IMR-90 (cell line): ENCODE data around the gene ZNF772. TPM values are rescaled to one million over a fixed set of nuclear protein-coding genes. Genes with fewer than 3 reads are reported as not detected.

ENCODE experiments used
- ATAC-seq: fragments of 200-7000 bp; cut with Tn5 transposase; 2 replicates; pipeline ENCODE4 v1.9.1; 2020; ENCODE audit warnings: low read depth, mild to moderate bottlenecking, moderate library complexity
- BruUV-seq: library from RNA; stranded (reverse); fragments of 400-500 nt; replicated peaks from 2 replicates; lab custom pipeline; 2021; lab: Mats Ljungman, UMichigan
- CTCF ChIA-PET: fragments of 300-600 bp; formaldehyde crosslinking; extraction: SDS; loops from one replicate; lab custom pipeline; 2021; ENCODE audit warnings: antibody characterized with exemption; lab: Yijun Ruan, JAX
- POLR2A ChIA-PET: fragments of 300-600 bp; sonication (Branson Sonifier 250); formaldehyde crosslinking; loops from one replicate; lab custom pipeline; 2022; ENCODE audit warnings: antibody characterized with exemption; ENCODE audit not compliant: unreplicated experiment; lab: Charles Lee
- DNase-seq: peaks from one replicate; pipeline ENCODE4 v3.0.0; 2013
- H2AFZ ChIP-seq: replicated peaks from 2 replicates; pipeline ENCODE3; 2013; ENCODE audit warnings: low read length, mild to moderate bottlenecking; ENCODE audit not compliant: poor library complexity
- H2AK5ac ChIP-seq: 2 replicates; pipeline ENCODE4 v1.6.1; 2013; ENCODE audit warnings: low read depth, low read length, inconsistent platforms
- H2AK9ac ChIP-seq: replicated peaks from 2 replicates; pipeline ENCODE3; 2013; ENCODE audit warnings: mild to moderate bottlenecking, low read depth, low read length, moderate library complexity; ENCODE audit not compliant: poor library complexity
- H2BK120ac ChIP-seq: 2 replicates; pipeline ENCODE4 v1.6.1; 2013; ENCODE audit warnings: low read depth, low read length, inconsistent platforms
- H2BK15ac ChIP-seq: 3 replicates; pipeline ENCODE4 v1.6.1; 2013; ENCODE audit warnings: low read depth, low read length, inconsistent platforms
- H2BK20ac ChIP-seq: 2 replicates; pipeline ENCODE4 v1.6.1; 2013; ENCODE audit warnings: low read depth, mild to moderate bottlenecking, inconsistent platforms, low read length, moderate library complexity
- H2BK5ac ChIP-seq: 2 replicates; pipeline ENCODE4 v1.6.1; 2013; ENCODE audit warnings: mild to moderate bottlenecking, low read depth, low read length, inconsistent platforms; ENCODE audit not compliant: poor library complexity, severe bottlenecking
- H3K14ac ChIP-seq: replicated peaks from 2 replicates; pipeline ENCODE4 v1.6.1; 2013; ENCODE audit warnings: low read depth, low read length, inconsistent platforms
- H3K18ac ChIP-seq: 2 replicates; pipeline ENCODE4 v1.6.1; 2013; ENCODE audit warnings: low read depth, low read length, control low read depth
- H3K23ac ChIP-seq: 2 replicates; pipeline ENCODE4 v1.6.1; 2013; ENCODE audit warnings: low read depth, low read length, inconsistent platforms
- H3K27ac ChIP-seq: 2 replicates; pipeline ENCODE4 v1.5.1; 2013; ENCODE audit warnings: mild to moderate bottlenecking, control low read depth, low read length; ENCODE audit not compliant: insufficient read depth
- H3K27me3 ChIP-seq: 2 replicates; pipeline ENCODE4 v1.6.1; 2013; ENCODE audit warnings: low read length; ENCODE audit not compliant: control insufficient read depth, insufficient read depth
- H3K36me3 ChIP-seq: 2 replicates; pipeline ENCODE4 v1.6.1; 2013; ENCODE audit warnings: low read length, mixed read lengths; ENCODE audit not compliant: control insufficient read depth, insufficient read depth
- H3K4ac ChIP-seq: 2 replicates; pipeline ENCODE4 v1.6.1; 2013; ENCODE audit warnings: low read depth, low read length, inconsistent platforms
- H3K4me1 ChIP-seq: 2 replicates; pipeline ENCODE4 v1.6.1; 2013; ENCODE audit warnings: low read length, mixed read lengths; ENCODE audit not compliant: control insufficient read depth, insufficient read depth
- H3K4me2 ChIP-seq: 2 replicates; pipeline ENCODE4 v1.6.1; 2013; ENCODE audit warnings: low read depth, mild to moderate bottlenecking, control low read depth, low read length, moderate library complexity
- H3K4me3 ChIP-seq: 2 replicates; pipeline ENCODE4 v1.5.1; 2013; ENCODE audit warnings: low read depth, mild to moderate bottlenecking, control low read depth, low read length, moderate library complexity; ENCODE audit not compliant: insufficient read depth
- H3K56ac ChIP-seq: 2 replicates; pipeline ENCODE4 v1.6.1; 2013; ENCODE audit warnings: low read length, inconsistent platforms; ENCODE audit not compliant: insufficient read depth; ENCODE audit errors: extremely low read depth
- H3K79me1 ChIP-seq, 2 experiments: 2 replicates each; pipeline ENCODE4 v1.6.1; 2013; ENCODE audit warnings: low read length in 2 of 2, inconsistent platforms in 1 of 2, low read depth in 1 of 2
- H3K9ac ChIP-seq: 2 replicates; pipeline ENCODE4 v1.6.1; 2013; ENCODE audit warnings: low read depth, low read length, control low read depth
- H3K9me1 ChIP-seq: 2 replicates; pipeline ENCODE4 v1.6.1; 2013; ENCODE audit warnings: low read length, inconsistent platforms; ENCODE audit not compliant: insufficient read depth
- H3K9me3 ChIP-seq: 2 replicates; pipeline ENCODE4 v1.6.1; 2013; ENCODE audit warnings: low read length; ENCODE audit not compliant: control insufficient read depth, insufficient read depth
- H4K20me1 ChIP-seq: 2 replicates; pipeline ENCODE4 v1.6.1; 2013; ENCODE audit warnings: low read length, inconsistent platforms; ENCODE audit not compliant: insufficient read depth
- H4K5ac ChIP-seq: 2 replicates; pipeline ENCODE4 v1.6.1; 2013; ENCODE audit warnings: mild to moderate bottlenecking, low read depth, low read length, control low read depth
- H4K8ac ChIP-seq, 2 experiments: 2 replicates each; pipeline ENCODE4 v1.6.1; 2013; ENCODE audit warnings: low read depth in 2 of 2, low read length in 2 of 2, control low read depth in 1 of 2, inconsistent platforms in 1 of 2
- H4K91ac ChIP-seq: 2 replicates; pipeline ENCODE4 v1.6.1; 2013; ENCODE audit warnings: low read depth, low read length, inconsistent platforms; ENCODE audit not compliant: insufficient read depth
- BHLHE40 ChIP-seq: fragments of 150-350 bp; IDR thresholded peaks from 2 replicates; pipeline ENCODE4 v1.6.1; 2016; ENCODE audit warnings: mild to moderate bottlenecking, low read depth, low read length
- CEBPB ChIP-seq: IDR thresholded peaks from 2 replicates; pipeline ENCODE4 v1.6.1; 2012; ENCODE audit warnings: low read depth, low read length, improper control_type of control experiment
- CHD1 ChIP-seq: IDR thresholded peaks from 2 replicates; pipeline ENCODE4 v1.6.1; 2012; ENCODE audit warnings: low read depth, low read length, improper control_type of control experiment
- FOS ChIP-seq: fragments of 150-350 bp; IDR thresholded peaks from 2 replicates; pipeline ENCODE4 v1.6.1; 2016; ENCODE audit warnings: low read depth, low read length
- MAFK ChIP-seq: IDR thresholded peaks from 2 replicates; pipeline ENCODE4 v1.6.1; 2012; ENCODE audit warnings: low read depth, low read length, improper control_type of control experiment
- MAZ ChIP-seq: IDR thresholded peaks from 2 replicates; pipeline ENCODE4 v1.6.1; 2012; ENCODE audit warnings: low read depth, mild to moderate bottlenecking, low read length, improper control_type of control experiment, moderate library complexity, borderline replicate concordance
- MXI1 ChIP-seq: IDR thresholded peaks from 2 replicates; pipeline ENCODE4 v1.6.1; 2012; ENCODE audit warnings: low read depth, mild to moderate bottlenecking, low read length, moderate library complexity, borderline replicate concordance
- NFE2L2 ChIP-seq: fragments of 150-350 bp; IDR thresholded peaks from 2 replicates; pipeline ENCODE4 v1.6.1; 2016; ENCODE audit warnings: low read depth, mild to moderate bottlenecking, low read length
- POLR2A ChIP-seq: IDR thresholded peaks from 2 replicates; pipeline ENCODE4 v1.6.1; 2012; ENCODE audit warnings: mild to moderate bottlenecking, low read depth, low read length
- RAD21 ChIP-seq: IDR thresholded peaks from 2 replicates; pipeline ENCODE4 v1.6.1; 2012; ENCODE audit warnings: low read length, improper control_type of control experiment
- RCOR1 ChIP-seq: IDR thresholded peaks from 2 replicates; pipeline ENCODE4 v1.6.1; 2012; ENCODE audit warnings: mild to moderate bottlenecking, low read length, improper control_type of control experiment; ENCODE audit not compliant: insufficient replicate concordance
- RFX5 ChIP-seq: IDR thresholded peaks from 2 replicates; pipeline ENCODE4 v1.8.0; 2012; ENCODE audit warnings: low read depth, mild to moderate bottlenecking, low read length, moderate library complexity
- SMC3 ChIP-seq: fragments of 150-350 bp; IDR thresholded peaks from 2 replicates; pipeline ENCODE4 v1.6.1; 2016; ENCODE audit warnings: low read depth, mild to moderate bottlenecking, antibody characterized with exemption, low read length, moderate library complexity
- WGBS, 2 experiments: methylation state at CpG; one replicate each; pipeline versions ENCODE4 v1.1.5 to v1.1.7; 2013; ENCODE audit warnings: missing lambda C conversion rate in 2 of 2; ENCODE audit not compliant: insufficient read length in 1 of 2; ENCODE audit errors: extremely low coverage in 2 of 2; 5-methylcytosine and 5-hydroxymethylcytosine counted together
- dilution Hi-C: fragments of 300-500 bp; cut with HindIII; formaldehyde crosslinking; loops from one replicate; pipeline ENCODE4 v1.14.3; 2018; ENCODE audit warnings: low sequenced_read_pairs; ENCODE audit not compliant: unreplicated experiment
- in situ Hi-C: fragments of 300-500 bp; cut with MboI; formaldehyde crosslinking; loops from 3 replicates; pipeline ENCODE4 v1.14.3; 2019; ENCODE audit warnings: low sequenced_read_pairs, inconsistent platforms, mixed read lengths
- intact Hi-C: fragments of 100-400 bp; cut with micrococcal nuclease; formaldehyde crosslinking; loops from 2 replicates; pipeline ENCODE4 v1.10.0; 2022
- polyA plus RNA-seq, 3 experiments: library from polyadenylated mRNA; depleted of rRNA; stranded (reverse); fragments of >200 nt; gene quantifications; 2 replicates each; pipeline ENCODE4 v1.2.3, GENCODE V29; 2012; ENCODE audit warnings: low replicate concordance in 1 of 3
- total RNA-seq: library from RNA; depleted of rRNA; stranded (reverse); fragments of >200 nt; gene quantifications from 2 replicates; pipeline ENCODE4 v1.2.3, GENCODE V29; 2012
- TF ChIP-seq, protein P1 (sequence below): conservative IDR thresholded peaks from 2 replicates; pipeline ENCODE4 v1.5.1; 2012; ENCODE audit warnings: mild to moderate bottlenecking, low read depth, low read length, improper control_type of control experiment
- TF ChIP-seq, protein P2 (sequence below): fragments of 150-350 bp; IDR thresholded peaks from 2 replicates; pipeline ENCODE4 v1.6.1; 2017; ENCODE audit warnings: mild to moderate bottlenecking, antibody characterized with exemption, low read length, low read depth
- TF ChIP-seq, protein P3 (sequence below): fragments of 150-350 bp; IDR thresholded peaks from 2 replicates; pipeline ENCODE4 v1.6.1; 2016; ENCODE audit warnings: low read depth, mild to moderate bottlenecking, low read length, moderate library complexity, borderline replicate concordance

Gene ZNF772
- total and polyA plus RNA-seq, 2 of the 4 experiments (the other 2 are of a cell fraction): 4.6 to 33.0 TPM

DNA sequence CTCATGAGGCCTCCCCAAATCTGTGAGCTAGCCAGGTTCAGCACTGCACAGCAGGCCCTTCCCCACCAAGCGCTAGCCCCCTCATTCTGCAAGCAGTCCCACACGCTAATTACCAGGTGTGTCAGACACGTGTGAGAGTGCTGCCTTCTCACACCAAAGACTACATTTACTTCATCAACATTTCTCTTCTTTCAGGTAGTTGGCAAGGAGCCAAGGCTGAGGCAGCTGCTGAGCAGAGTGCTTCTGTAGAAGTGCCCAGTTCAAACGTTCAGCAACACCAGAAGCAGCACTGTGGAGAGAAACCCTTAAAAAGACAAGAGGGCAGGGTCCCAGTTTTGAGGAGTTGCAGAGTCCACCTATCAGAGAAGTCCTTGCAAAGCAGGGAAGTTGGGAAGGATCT lies 28.8 kb upstream of the ZNF772 start:
- H2AFZ ChIP-seq: no peak overlapping the region
- H3K23ac ChIP-seq: no peak overlapping the region
- dilution Hi-C loops (no loop called here), intact Hi-C loops (no loop called here), in situ Hi-C loops (no loop called here)
- H3K14ac ChIP-seq: no peak overlapping the region
- CTCF ChIA-PET: no interaction called here
- no peaks in the 10 kb centered on the region for H3K27me3 ChIP-seq
- H2BK20ac ChIP-seq: no peak overlapping the region
- H2BK15ac ChIP-seq: no peak overlapping the region
- H4K5ac ChIP-seq: no peak overlapping the region
- no peaks in the 10 kb centered on the region for H3K4me1 ChIP-seq
- peaks cover 26 to 31% of the 10 kb centered on the region in 2 experiments for H3K79me1 ChIP-seq
- H3K4me2 ChIP-seq: no peak overlapping the region
- no peak overlapping the region for H3K9ac ChIP-seq
- no peak overlapping the region for H2BK120ac ChIP-seq
- H3K27ac ChIP-seq: no peak overlapping the region
- ATAC-seq (no peak), DNase-seq (no peak)
- no peak overlapping the region for H3K4me3 ChIP-seq
- H4K20me1 ChIP-seq: peaks cover 5% of the 10 kb centered on the region; the same call in 1 of the 2 replicates
- H2BK5ac ChIP-seq: no peak overlapping the region
- no peak overlapping the region for H3K18ac ChIP-seq
- peaks cover 52% of the 10 kb centered on the region for H3K36me3 ChIP-seq
- no peak overlapping the region for H3K4ac ChIP-seq
- no TSS peak for BruUV-seq
- H3K9me3 ChIP-seq: peaks cover 30% of the 10 kb centered on the region
- no peak overlapping the region for H4K91ac ChIP-seq
- H3K56ac ChIP-seq: no peak overlapping the region
- POLR2A ChIA-PET: no interaction called here
- 75% methylated on average over 2 of the region's 4 CpGs; no CpG with 5 or more reads in 1 of the 2 experiments for WGBS, 2 experiments
- no peak overlapping the region for H4K8ac ChIP-seq
- TF ChIP-seq, protein P1, sequence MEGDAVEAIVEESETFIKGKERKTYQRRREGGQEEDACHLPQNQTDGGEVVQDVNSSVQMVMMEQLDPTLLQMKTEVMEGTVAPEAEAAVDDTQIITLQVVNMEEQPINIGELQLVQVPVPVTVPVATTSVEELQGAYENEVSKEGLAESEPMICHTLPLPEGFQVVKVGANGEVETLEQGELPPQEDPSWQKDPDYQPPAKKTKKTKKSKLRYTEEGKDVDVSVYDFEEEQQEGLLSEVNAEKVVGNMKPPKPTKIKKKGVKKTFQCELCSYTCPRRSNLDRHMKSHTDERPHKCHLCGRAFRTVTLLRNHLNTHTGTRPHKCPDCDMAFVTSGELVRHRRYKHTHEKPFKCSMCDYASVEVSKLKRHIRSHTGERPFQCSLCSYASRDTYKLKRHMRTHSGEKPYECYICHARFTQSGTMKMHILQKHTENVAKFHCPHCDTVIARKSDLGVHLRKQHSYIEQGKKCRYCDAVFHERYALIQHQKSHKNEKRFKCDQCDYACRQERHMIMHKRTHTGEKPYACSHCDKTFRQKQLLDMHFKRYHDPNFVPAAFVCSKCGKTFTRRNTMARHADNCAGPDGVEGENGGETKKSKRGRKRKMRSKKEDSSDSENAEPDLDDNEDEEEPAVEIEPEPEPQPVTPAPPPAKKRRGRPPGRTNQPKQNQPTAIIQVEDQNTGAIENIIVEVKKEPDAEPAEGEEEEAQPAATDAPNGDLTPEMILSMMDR: no peak
- TF ChIP-seq BHLHE40 (no peak), SMC3 (no peak), NFE2L2 (no peak), CHD1 (no peak), FOS (no peak), CEBPB (no peak), MXI1 (no peak), MAZ (no peak), RCOR1 (no peak), RAD21 (no peak), RFX5 (no peak), MAFK (no peak), POLR2A (no peak)
- TF ChIP-seq, protein P2, sequence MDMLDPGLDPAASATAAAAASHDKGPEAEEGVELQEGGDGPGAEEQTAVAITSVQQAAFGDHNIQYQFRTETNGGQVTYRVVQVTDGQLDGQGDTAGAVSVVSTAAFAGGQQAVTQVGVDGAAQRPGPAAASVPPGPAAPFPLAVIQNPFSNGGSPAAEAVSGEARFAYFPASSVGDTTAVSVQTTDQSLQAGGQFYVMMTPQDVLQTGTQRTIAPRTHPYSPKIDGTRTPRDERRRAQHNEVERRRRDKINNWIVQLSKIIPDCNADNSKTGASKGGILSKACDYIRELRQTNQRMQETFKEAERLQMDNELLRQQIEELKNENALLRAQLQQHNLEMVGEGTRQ: no peak
- TF ChIP-seq, protein P3, sequence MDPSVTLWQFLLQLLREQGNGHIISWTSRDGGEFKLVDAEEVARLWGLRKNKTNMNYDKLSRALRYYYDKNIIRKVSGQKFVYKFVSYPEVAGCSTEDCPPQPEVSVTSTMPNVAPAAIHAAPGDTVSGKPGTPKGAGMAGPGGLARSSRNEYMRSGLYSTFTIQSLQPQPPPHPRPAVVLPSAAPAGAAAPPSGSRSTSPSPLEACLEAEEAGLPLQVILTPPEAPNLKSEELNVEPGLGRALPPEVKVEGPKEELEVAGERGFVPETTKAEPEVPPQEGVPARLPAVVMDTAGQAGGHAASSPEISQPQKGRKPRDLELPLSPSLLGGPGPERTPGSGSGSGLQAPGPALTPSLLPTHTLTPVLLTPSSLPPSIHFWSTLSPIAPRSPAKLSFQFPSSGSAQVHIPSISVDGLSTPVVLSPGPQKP: no peak
- H2AK5ac ChIP-seq: no peak overlapping the region
- H3K9me1 ChIP-seq: no peaks in the 10 kb centered on the region
- no peak overlapping the region for H2AK9ac ChIP-seq
